ENCODE results near the gene EFEMP2. TPM values are rescaled to one million over a fixed set of nuclear protein-coding genes. Genes with fewer than 3 reads are reported as not detected.
"Not testable (repeated sequence)": the region's sequence is repeated elsewhere in the genome, so short reads cannot be mapped to it uniquely, and the experiment has no call there.

EFEMP2 gene
- total RNA-seq, 2 donors from 2014 or later, result 22.4 to 26.0 TPM

- DNase-seq (no peak), ATAC-seq (replicated peaks in 1 of 2) (peak in 1 of 2 donors; percentile 11)
- Mint-ChIP-seq H3K4me1 (ENCODE audit: low read depth) (peaks cover 70% of the 10 kb centered on the region), H3K36me3 (ENCODE audit: insufficient read depth in 2 of 2) (peaks cover 6 to 7% of the 10 kb centered on the region in 2 donors), H3K9me3 (no peaks in the 10 kb centered on the region), H3K4me3 (peak overlapping the region; percentile 56 to 75), H3K27me3 (ENCODE audit: low read depth) (no peaks in the 10 kb centered on the region), H3K27ac (peak overlapping the region; percentile 94)
Measured at GRCh38 chr11:65896034-65896999, 23.7 kb upstream of the EFEMP2 start.

GRCh38 chr11:65895482-65895981, 22.9 kb upstream of the EFEMP2 start:
- Mint-ChIP-seq H3K4me3 (peak overlapping the region; percentile 35 to 75), H3K36me3 (ENCODE audit: insufficient read depth in 2 of 2) (peaks cover 6 to 7% of the 10 kb centered on the region in 2 donors), H3K4me1 (ENCODE audit: low read depth) (peaks cover 62% of the 10 kb centered on the region), H3K27me3 (ENCODE audit: low read depth) (no peaks in the 10 kb centered on the region), H3K27ac (peak overlapping the region; percentile 94), H3K9me3 (no peaks in the 10 kb centered on the region)
- ATAC-seq (replicated peaks in 1 of 2) (no peak), DNase-seq (no peak)

GRCh38 chr11:65894034-65894591, 21.5 kb upstream of the EFEMP2 start:
- Mint-ChIP-seq H3K36me3 (ENCODE audit: insufficient read depth in 2 of 2) (peaks cover 6 to 7% of the 10 kb centered on the region in 2 donors), H3K27ac (peak overlapping the region; percentile 29), H3K9me3 (no peaks in the 10 kb centered on the region), H3K4me3 (peak overlapping the region; percentile 91 to 94), H3K4me1 (ENCODE audit: low read depth) (peaks cover 73% of the 10 kb centered on the region), H3K27me3 (ENCODE audit: low read depth) (no peaks in the 10 kb centered on the region)
- ATAC-seq (replicated peaks in 1 of 2), result no peak
- peak; percentile 53 to 60 for DNase-seq

GRCh38 chr11:65892661-65893317, 20.2 kb upstream of the EFEMP2 start:
- H3K9me3 Mint-ChIP-seq, result no peaks in the 10 kb centered on the region
- peaks cover 76% of the 10 kb centered on the region for H3K4me1 Mint-ChIP-seq (ENCODE audit: low read depth)
- peak overlapping the region; percentile 91 to 94 for H3K4me3 Mint-ChIP-seq
- DNase-seq, result no peak
- ATAC-seq (replicated peaks in 1 of 2), result no peak
- H3K27me3 Mint-ChIP-seq (ENCODE audit: low read depth), result no peaks in the 10 kb centered on the region
- H3K36me3 Mint-ChIP-seq (ENCODE audit: insufficient read depth in 2 of 2), result peaks cover 4 to 6% of the 10 kb centered on the region in 2 donors
- peak overlapping the region; percentile 89 for H3K27ac Mint-ChIP-seq

DNA sequence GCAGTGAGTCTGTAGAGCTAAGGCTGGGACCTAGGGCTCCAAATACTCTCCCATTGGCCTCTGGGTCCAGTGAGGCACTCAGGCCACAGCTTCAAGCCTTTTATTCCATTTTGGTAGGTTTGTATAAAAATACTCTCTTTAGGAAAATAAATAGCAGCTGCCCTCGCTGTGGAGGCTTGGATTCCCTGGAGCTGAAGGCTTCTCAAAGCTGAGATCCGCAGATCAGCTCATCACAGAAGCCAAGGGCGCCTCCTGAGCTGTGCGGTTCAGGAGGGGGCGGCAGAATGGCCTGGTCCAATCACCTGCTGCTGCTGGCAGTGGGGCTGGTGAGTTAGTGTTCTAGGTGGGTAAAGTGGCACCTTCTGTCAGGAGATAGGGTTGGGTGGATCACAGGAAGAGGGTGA, 19.5 kb upstream of the EFEMP2 start:
- H3K4me1 Mint-ChIP-seq (ENCODE audit: low read depth), result peaks cover 77% of the 10 kb centered on the region
- H3K27ac Mint-ChIP-seq, result peak overlapping the region; percentile 89
- not testable (repeated sequence) for H3K27me3 Mint-ChIP-seq (ENCODE audit: low read depth); H3K36me3 Mint-ChIP-seq (ENCODE audit: insufficient read depth in 2 of 2); ATAC-seq (replicated peaks in 1 of 2); H3K9me3 Mint-ChIP-seq
- H3K4me3 Mint-ChIP-seq, result peak overlapping the region; percentile 91 to 94
- DNase-seq, result peak; percentile 49 to 54

- no peaks in the 10 kb centered on the region for H3K9me3 Mint-ChIP-seq
- no peaks in the 10 kb centered on the region for H3K27me3 Mint-ChIP-seq (ENCODE audit: low read depth)
- ATAC-seq (replicated peaks in 1 of 2), result no peak
- H3K27ac Mint-ChIP-seq, result peak overlapping the region; percentile 89
- peaks cover 77% of the 10 kb centered on the region for H3K4me1 Mint-ChIP-seq (ENCODE audit: low read depth)
- peak; percentile 57 to 58 for DNase-seq
- H3K4me3 Mint-ChIP-seq, result peak overlapping the region; percentile 91 to 94
- H3K36me3 Mint-ChIP-seq (ENCODE audit: insufficient read depth in 2 of 2), result peaks cover 4 to 9% of the 10 kb centered on the region in 2 donors
Measured at GRCh38 chr11:65891219-65892136, 18.9 kb upstream of the EFEMP2 start.

- H3K4me1 Mint-ChIP-seq (ENCODE audit: low read depth), result peaks cover 74% of the 10 kb centered on the region
- DNase-seq (peak; percentile 99 to 100), ATAC-seq (replicated peaks in 1 of 2) (peak; percentile 71 to 74)
- H3K27me3 Mint-ChIP-seq (ENCODE audit: low read depth), result no peaks in the 10 kb centered on the region
- no peaks in the 10 kb centered on the region for H3K9me3 Mint-ChIP-seq
- peak within 1 kb of the TSS; percentile 91 for H3K27ac Mint-ChIP-seq
- H3K4me3 Mint-ChIP-seq, result peak within 1 kb of the TSS; percentile 91 to 94
- peaks cover 1 to 9% of the 10 kb centered on the region in 2 donors for H3K36me3 Mint-ChIP-seq (ENCODE audit: insufficient read depth in 2 of 2)
Measured at GRCh38 chr11:65890324-65891218, 18.0 kb upstream of the EFEMP2 start, which contains the start of gene CCDC85B. Gene CCDC85B, plus strand, starts transcription at chr11:65890673. Its CDS starts 111 bp downstream, at chr11:65890784.

DNA sequence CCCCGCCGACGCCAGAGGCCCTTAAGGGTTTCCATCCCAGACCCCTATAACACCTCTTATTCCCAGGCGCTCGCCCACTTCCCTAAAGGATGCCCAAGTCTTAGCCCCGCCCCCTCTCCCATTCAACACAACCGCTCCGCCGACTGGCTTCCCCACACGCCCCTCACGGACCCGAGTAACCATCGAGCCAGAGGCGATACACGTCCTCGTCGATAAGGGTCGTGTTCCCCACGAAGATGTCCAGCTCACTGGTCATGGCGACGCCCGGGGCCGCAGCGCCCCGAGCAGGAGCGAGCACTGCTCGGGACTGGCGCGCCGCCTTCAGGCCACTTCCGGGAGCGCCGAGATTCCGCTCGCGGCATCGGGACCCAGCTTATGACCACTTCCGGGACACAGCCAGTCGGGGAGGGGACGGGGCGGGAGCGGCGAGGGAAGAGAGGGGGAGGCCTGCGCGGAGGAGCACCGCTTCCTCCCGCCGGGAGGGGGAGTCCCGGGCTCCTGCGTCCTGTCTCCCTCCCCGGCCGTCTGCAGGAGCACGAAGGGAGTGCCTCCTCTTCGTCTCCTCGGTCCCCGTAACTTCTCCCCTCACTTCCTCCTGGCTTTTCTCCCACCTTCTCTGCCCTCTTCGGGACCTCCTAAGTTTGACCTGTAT, 15.7 kb upstream of the EFEMP2 start, which contains the start of gene FIBP:
FIBP (minus strand) TSS at position 309 of the 652 bp plus-strand sequence; CDS start at position 256, 53 bp downstream.
- Mint-ChIP-seq H3K27ac (peak within 1 kb of the TSS; percentile 92), H3K27me3 (ENCODE audit: low read depth) (no peaks in the 10 kb centered on the region), H3K36me3 (ENCODE audit: insufficient read depth in 2 of 2) (peaks cover 1 to 14% of the 10 kb centered on the region in 2 donors), H3K9me3 (no peaks in the 10 kb centered on the region), H3K4me3 (peak within 1 kb of the TSS; percentile 91 to 94), H3K4me1 (ENCODE audit: low read depth) (peaks cover 75% of the 10 kb centered on the region)
- DNase-seq (peak; percentile 95 to 96), ATAC-seq (replicated peaks in 1 of 2) (peak; percentile 69 to 70)

GRCh38 chr11:65887723-65888162, 15.1 kb upstream of the EFEMP2 start:
- Mint-ChIP-seq H3K27me3 (ENCODE audit: low read depth) (no peaks in the 10 kb centered on the region), H3K9me3 (no peaks in the 10 kb centered on the region), H3K36me3 (ENCODE audit: insufficient read depth in 2 of 2) (peaks cover 1 to 14% of the 10 kb centered on the region in 2 donors), H3K27ac (peak overlapping the region; percentile 92), H3K4me3 (peak overlapping the region; percentile 91 to 94), H3K4me1 (ENCODE audit: low read depth) (peaks cover 69% of the 10 kb centered on the region)
- DNase-seq (no peak), ATAC-seq (replicated peaks in 1 of 2) (no peak)

- ATAC-seq (replicated peaks in 1 of 2) (no peak), DNase-seq (no peak)
- H3K27ac Mint-ChIP-seq, result peak overlapping the region; percentile 92
- peak overlapping the region; percentile 91 to 94 for H3K4me3 Mint-ChIP-seq
- no peaks in the 10 kb centered on the region for H3K27me3 Mint-ChIP-seq (ENCODE audit: low read depth)
- no peaks in the 10 kb centered on the region for H3K9me3 Mint-ChIP-seq
- H3K4me1 Mint-ChIP-seq (ENCODE audit: low read depth), result peaks cover 62% of the 10 kb centered on the region
- H3K36me3 Mint-ChIP-seq (ENCODE audit: insufficient read depth in 2 of 2), result peaks cover 1 to 14% of the 10 kb centered on the region in 2 donors
Measured at GRCh38 chr11:65886826-65887722, 14.5 kb upstream of the EFEMP2 start.
